BJ (cell line): ENCODE results near the gene DUSP10. TPM values are rescaled to one million over a fixed set of nuclear protein-coding genes. Genes with fewer than 3 reads are reported as not detected.
A peak's percentile ranks its signal among the peaks of the same experiment; 100 is the strongest.

Experiments
- CTCF ChIA-PET: fragments of 350-600 bp; formaldehyde crosslinking; extraction: SDS; loops from one replicate; lab custom pipeline; 2021; ENCODE audit warnings: antibody characterized with exemption, inconsistent platforms; lab: Yijun Ruan, JAX
- POLR2A ChIA-PET: fragments of 300-600 bp; sonication (Branson Sonifier 250); formaldehyde crosslinking; extraction: SDS; loops from one replicate; lab custom pipeline; 2021; ENCODE audit warnings: antibody characterized with exemption; lab: Charles Lee
- DNase-seq: peaks from one replicate; pipeline ENCODE4 v3.0.0-alpha.2; 2011; ENCODE audit warnings: low read depth
- H3K27me3 ChIP-seq: 2 replicates; pipeline ENCODE4 v1.6.0; 2011; ENCODE audit warnings: low read length; ENCODE audit not compliant: control insufficient read depth, insufficient read depth
- H3K36me3 ChIP-seq: 2 replicates; pipeline ENCODE4 v1.5.1; 2011; ENCODE audit warnings: low read length; ENCODE audit not compliant: control insufficient read depth, insufficient read depth
- H3K4me3 ChIP-seq: 2 replicates; pipeline ENCODE4 v1.5.1; 2011; ENCODE audit warnings: low read depth, mild to moderate bottlenecking, control low read depth, low read length
- CTCF ChIP-seq: IDR thresholded peaks from 2 replicates; pipeline ENCODE4 v1.5.1; 2011; ENCODE audit warnings: low read depth, mild to moderate bottlenecking, control low read depth, inconsistent platforms, low read length, moderate library complexity; ENCODE audit not compliant: insufficient read depth
- polyA plus RNA-seq: library from polyadenylated mRNA; depleted of rRNA; stranded (reverse); fragments of >200 nt; gene quantifications from 2 replicates; pipeline ENCODE4 v1.2.3, GENCODE V29; 2011

The DUSP10 gene
- polyA plus RNA-seq, 1 experiment = 16.1 TPM

DNA sequence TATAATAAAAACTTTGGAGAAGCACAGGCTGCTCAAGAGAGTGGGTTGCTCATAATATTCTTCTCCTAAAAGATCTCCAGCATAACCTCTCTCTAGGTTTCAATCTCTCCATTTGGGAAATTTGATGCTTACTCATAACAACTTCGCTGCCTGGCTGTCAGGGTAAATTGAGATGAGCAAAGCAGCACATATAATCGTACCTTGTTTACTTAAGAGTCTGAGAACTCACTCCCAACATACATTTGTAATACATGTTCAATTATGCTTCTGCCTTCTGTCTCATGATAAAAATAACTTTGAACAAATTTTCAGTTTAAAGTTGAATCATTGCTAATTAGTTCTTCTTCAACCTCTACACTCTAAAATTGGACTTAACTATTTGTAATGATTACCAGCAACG is 68.9 kb downstream of the DUSP10 start:
- no peaks in the 10 kb centered on the region for H3K27me3 ChIP-seq
- no peak for TF ChIP-seq CTCF
- no peak overlapping the region for H3K4me3 ChIP-seq
- ChIA-PET CTCF (no interaction called here), POLR2A (no interaction called here)
- no peak for DNase-seq
- H3K36me3 ChIP-seq = no peaks in the 10 kb centered on the region

DNA sequence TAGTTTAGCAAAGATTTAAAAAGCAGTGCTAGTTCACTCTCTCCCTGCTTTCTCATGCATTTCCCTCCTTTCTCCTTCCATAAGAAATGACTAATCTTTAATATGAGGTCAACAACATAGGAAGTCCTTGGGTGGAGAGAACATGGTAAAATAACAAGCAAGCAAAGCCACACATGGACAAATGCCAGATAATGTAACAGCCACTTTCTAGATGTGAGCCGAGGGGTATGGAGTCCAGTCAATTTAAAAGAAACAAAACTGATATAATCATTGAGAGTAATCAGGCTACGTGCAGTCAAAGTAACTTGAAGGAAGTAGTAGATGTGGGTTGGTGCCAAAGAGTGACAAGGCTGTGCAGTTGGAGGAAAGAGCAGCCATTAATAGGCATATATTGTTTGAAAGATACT is 69.6 kb downstream of the DUSP10 start:
- no peak overlapping the region for H3K4me3 ChIP-seq
- H3K36me3 ChIP-seq = no peaks in the 10 kb centered on the region
- POLR2A ChIA-PET = no interaction called here
- TF ChIP-seq CTCF = no peak
- CTCF ChIA-PET = interaction anchor here (0.5 kb wide), 1 partner anchor 1145 kb away, joined by 3 read pairs; no protein-coding TSS in a partner anchor
- no peaks in the 10 kb centered on the region for H3K27me3 ChIP-seq
- no peak for DNase-seq

- Histone ChIP-seq H3K4me3 (no peak overlapping the region), H3K36me3 (no peaks in the 10 kb centered on the region), H3K27me3 (no peaks in the 10 kb centered on the region)
- TF ChIP-seq CTCF = no peak
- POLR2A ChIA-PET = no interaction called here
- CTCF ChIA-PET = interaction anchor here (0.7 to 1.2 kb wide), 2 partner anchors 18 kb away, joined by 3 read pairs; no protein-coding TSS in a partner anchor
- DNase-seq = no peak
These were observed 71.8 kb downstream of the DUSP10 start for GRCh38 chr1:221670081-221670480.

- ChIA-PET CTCF (interaction anchor here (1.2 kb wide), 1 partner anchor 18 kb away, joined by 3 read pairs; no protein-coding TSS in a partner anchor), POLR2A (no interaction called here)
- no peaks in the 10 kb centered on the region for H3K36me3 ChIP-seq
- no peaks in the 10 kb centered on the region for H3K27me3 ChIP-seq
- DNase-seq = no peak
- TF ChIP-seq CTCF = no peak
- no peak overlapping the region for H3K4me3 ChIP-seq
These were observed 72.4 kb downstream of the DUSP10 start for GRCh38 chr1:221669441-221669840.

DNA sequence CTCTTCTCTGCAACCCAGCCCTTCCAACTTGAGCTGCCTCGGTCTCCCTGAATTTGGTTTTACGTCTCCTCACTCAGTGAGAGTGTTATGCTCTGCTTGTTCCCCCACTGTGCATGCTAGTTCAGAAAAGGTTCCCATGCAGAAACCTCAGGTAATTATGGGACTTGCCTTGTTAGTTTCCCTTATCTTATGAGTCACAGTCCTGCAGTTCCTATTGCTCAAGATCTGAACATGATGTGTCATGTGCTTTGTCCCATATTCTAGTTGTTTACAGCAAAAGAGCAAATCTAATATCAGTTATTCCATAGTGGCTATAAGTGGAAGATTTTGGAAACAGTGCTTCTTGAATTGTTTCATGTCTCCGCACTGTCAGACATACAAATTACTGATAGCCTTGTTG is 74.4 kb downstream of the DUSP10 start:
- CTCF ChIA-PET = no interaction called here
- POLR2A ChIA-PET = no interaction called here
- no peak for TF ChIP-seq CTCF
- Histone ChIP-seq H3K36me3 (no peaks in the 10 kb centered on the region), H3K4me3 (no peak overlapping the region), H3K27me3 (no peaks in the 10 kb centered on the region)
- DNase-seq = peak; percentile 25
